C1 segment of cervical spinal cord (tissue), 14 donors: Measurements from ENCODE around the gene ADARB2.
"Not testable (repeated sequence)": the region's sequence is repeated elsewhere in the genome, so short reads cannot be mapped to it uniquely, and the experiment has no call there.

Experiments
- DNase-seq, 14 donors: peaks; one replicate each; lab custom pipeline; 2025; lab: John Stamatoyannopoulos, UW

ADARB2 gene

GRCh38 chr10:1327759-1328158 lies 409.6 kb downstream of the ADARB2 start:
- no peak for DNase-seq

DNA sequence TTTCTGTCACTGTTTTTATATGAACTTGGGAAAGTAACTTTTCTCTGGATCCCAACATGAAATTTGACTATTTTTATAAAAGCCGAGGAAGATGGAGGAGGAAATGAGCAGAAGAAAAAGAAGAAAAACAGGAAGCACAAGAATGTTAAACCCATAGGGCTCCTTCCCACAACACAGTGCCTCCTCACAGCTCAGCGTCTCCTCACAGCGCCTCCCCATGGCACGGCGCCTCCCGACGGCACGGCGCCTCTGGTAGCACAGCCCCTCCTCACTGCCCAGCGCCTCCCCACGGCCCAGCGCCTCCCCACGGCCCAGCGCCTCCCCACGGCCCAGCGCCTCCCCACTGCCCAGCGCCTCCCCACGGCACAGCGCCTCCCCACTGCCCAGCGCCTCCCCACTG lies 410.8 kb downstream of the ADARB2 start:
- not testable (repeated sequence) for DNase-seq

DNA sequence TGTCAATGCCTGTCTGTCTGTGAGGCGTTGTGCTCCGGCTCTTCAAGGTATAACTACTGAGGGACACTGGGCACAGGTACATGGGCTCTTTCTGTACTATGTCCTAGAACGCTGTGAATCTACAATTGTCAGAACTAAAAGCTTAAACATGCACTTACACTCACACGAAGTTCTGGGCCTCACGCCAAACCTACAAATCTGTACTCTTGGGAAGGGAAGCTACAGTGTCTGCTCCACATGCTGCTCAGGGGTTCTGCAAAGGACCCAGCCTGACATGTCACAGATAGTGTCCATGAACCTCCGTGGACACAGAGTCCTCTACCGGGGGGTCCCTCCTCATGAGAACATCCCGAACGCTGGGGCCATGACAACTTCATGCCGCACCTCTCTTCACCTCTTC lies 412.4 kb downstream of the ADARB2 start:
- DNase-seq, result no peak

DNA sequence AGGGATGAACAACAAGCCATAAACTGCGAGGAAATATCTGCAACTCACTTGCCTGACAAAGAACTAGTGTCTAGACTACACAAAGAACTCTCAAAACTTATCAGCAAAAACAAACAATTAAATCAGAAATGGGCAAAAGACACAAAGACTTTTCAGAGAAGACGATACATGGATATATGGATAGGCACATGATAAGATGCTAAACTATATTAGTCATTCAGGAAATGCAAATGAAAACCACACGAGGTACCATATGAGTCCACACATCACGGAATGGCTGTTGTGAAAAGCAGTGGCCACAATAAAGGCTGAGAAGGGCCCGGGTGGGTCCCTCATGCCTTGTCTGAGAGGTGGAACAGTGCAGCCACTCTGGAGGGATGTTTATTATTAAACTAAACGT lies 413.4 kb downstream of the ADARB2 start:
- DNase-seq, result no peak

DNA sequence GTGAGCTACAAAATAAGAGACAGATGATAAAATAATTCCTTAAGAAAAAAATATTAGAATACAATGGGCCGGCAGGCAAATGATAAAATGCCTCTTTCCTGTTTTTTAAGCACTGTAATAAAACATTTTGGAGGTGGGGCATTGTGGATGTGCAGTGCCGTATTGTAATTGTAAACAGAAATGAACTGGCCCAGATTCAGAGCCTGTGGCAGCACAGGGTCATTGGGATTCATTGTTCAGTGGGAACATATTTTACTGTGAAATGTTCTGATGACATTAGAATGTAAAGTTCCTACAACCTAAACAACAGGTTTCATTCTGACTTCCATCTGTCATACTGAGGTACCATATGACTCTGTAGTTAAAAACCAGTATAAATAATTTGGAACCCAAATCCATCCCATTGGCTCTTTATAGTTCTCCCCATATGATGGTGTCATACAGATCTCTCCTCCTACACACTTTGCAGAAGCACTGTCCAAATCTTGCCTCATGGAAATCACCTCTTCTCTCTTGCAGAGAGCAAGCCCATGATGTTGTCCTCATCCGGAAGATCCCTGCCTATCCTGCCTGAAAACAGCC lies 416.5 kb downstream of the ADARB2 start:
- no peak for DNase-seq

DNA sequence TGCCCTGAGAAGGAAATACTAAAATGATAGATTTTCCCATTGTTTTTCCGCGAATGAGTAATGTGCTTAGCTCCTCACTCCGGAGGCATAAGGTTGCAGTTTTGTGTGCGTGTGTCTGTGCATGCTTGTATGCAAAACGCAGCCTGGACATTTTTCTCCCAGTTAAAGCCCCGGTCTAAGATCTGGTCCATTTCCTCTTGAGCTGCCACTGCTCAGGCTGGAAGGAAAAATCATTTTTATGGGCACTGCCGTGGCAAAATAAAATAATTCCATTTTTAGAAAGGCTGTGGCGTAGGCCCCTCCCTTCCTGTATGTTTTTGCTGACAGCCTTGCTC lies 420.5 kb downstream of the ADARB2 start:
- DNase-seq, result no peak

- peak in 6 of 14 donors; percentile 6 to 50 (median 26) for DNase-seq
Observed at GRCh38 chr10:1316121-1316808, 421.1 kb downstream of the ADARB2 start.

GRCh38 chr10:1315178-1315577 lies 422.1 kb downstream of the ADARB2 start:
- DNase-seq, result no peak

- DNase-seq, result no peak
Observed at GRCh38 chr10:1311726-1312125, 425.6 kb downstream of the ADARB2 start.

- no peak for DNase-seq
Observed at GRCh38 chr10:1310271-1310789, 427.0 kb downstream of the ADARB2 start.

- no peak for DNase-seq
Observed at GRCh38 chr10:1309617-1310270, 427.6 kb downstream of the ADARB2 start.

DNA sequence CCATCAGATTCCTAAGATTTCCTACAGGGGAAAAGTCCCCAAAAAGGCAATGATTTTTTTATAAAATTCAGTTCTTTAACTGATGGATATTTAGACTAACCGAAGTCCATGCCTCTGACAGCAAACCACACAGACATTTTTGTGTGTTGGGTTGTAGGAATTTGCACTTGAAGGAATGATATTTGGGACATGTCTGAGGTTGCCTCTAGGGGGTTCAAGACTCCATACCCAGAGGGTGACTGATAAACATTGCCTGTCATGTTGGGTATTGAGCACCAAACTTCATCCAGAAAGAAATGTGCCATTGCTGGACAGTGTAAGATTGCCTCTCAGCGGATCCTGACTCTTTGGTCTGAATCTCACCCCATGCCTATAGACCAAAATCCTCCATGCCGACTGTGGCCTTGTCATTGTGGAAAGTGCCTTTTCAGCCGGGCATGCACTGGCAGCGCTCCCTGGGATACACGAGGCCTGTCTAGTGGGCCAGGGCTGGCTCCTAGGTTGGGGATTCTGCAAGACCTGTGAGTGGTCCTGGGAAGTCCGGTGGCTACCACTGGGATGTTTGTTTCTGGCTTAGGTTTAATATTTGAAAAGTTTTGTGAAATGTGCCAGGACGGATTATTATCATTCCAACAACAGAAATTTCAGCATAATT lies 428.2 kb downstream of the ADARB2 start:
- no peak for DNase-seq

- DNase-seq, result no peak
Observed at GRCh38 chr10:1308173-1308961, 429.0 kb downstream of the ADARB2 start.

DNA sequence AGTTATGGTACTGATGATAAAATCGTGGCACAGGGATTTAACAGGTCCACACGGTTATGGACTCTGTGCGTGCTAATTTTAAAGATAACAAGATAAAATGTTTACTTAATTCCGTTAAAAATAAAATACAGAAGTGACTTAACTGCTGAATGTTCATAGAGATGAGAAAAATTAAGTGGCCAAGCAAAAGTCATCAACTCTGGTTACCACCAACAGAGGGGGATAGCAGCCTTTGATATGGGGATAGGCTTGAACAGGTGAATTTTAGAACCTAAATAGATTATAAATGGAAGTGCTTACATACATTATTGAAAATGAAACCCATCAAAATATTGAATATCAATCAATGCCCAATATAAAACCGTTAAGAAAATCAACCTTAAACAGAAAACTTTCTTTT lies 436.2 kb downstream of the ADARB2 start:
- DNase-seq, result no peak

GRCh38 chr10:1300218-1300617 lies 437.1 kb downstream of the ADARB2 start:
- DNase-seq, result no peak

DNA sequence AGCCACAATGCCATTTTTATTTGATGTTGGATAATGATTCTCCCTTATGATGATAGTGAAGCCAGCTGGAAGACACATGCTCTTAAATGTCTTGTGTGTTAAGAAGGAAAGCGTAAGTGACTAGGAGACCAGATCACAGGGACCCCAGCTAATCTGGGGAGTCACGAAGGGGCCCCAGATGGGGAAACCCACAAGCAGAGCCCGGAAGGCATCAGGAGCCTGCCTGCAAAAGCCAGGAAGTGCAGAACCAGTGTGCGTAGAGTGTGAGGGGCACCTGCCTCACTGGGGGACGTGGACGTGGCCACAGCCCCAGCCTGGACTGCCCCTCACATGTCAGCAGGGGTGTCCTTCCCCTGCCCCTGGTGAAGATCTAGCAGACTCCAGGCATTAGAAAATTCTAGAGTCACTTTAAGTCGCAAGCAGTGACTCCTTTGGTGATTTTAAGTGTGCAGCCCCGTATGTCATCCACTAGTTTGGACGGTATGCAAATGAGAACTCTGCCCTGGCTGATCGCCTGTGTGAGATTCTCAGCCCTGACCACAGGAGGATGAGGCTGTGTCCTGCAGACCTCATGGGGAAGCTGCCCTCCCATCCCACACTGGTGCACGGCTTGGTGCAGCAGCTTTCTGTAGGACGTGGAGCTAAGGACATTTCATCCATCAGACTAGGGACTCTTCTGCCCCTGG lies 438.1 kb downstream of the ADARB2 start:
- DNase-seq, result no peak

DNA sequence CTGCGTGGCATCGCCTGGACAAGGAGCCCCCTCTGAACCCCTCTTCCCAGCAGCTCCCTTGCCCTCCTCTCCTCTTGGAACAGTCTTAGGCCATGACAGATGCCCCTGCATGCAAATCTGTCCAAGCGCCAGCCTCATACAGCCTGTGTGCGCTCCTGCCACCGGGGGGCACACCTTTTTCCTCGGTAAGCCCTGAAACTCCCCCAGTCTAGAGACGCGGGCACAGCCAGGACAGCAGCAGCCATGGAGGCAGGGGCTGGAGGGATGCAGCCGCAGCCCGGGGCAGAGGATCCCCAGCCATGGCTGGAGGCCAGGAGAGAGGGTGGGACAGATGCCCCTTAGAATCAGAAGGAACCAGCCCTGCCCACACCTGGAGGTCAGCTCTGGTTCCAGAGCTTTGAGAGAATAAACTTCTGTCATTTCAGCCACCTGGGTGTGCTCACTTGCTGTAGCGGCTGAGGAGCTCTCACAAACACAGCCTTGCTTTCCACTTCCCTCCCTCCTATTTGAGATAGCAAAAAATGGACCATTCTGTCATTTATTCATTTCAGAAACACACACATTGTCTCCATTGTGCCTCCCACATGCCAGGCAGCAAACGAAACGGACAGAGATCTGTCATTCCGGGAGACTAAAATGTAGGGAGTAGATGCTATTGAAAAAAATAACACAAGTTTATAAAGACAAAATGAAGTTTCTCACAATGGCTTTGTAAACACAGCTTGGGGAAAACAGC lies 439.6 kb downstream of the ADARB2 start:
- DNase-seq, result peak in 1 of 14 donors; percentile 41

- DNase-seq, result no peak
Observed at GRCh38 chr10:1295756-1296480, 441.4 kb downstream of the ADARB2 start.

DNA sequence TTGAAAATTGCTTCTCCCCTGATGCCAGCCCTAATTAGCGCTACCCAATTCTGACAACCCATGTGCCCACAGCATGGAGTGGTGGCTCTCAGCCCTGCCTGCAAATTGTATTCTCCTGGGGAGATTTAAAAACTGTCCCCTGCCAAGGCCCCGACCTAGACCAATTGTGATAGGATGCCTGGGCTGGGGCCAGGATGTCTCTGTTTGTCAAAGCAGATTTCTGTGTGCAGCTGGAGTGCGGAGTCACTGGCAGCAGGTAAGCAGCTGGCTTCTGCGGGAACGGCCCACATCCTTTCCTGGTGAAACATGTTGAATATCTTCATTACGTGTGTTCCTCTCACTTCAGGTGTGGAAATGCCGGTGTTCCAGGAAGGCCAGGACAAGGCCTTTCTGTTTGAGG lies 442.6 kb downstream of the ADARB2 start:
- DNase-seq, result no peak
